Central memory CD8-positive, alpha-beta T cell (primary cell): Measurements from ENCODE around the gene GSTA4.
"Not testable (repeated sequence)": the region's sequence is repeated elsewhere in the genome, so short reads cannot be mapped to it uniquely, and the experiment has no call there.

Experiments
- ATAC-seq: fragments of 150-1000 bp; cut with Tn5 transposase; replicated peaks from 2 replicates; pipeline ENCODE4 v1.10.0; 2022; ENCODE audit warnings: mild to moderate bottlenecking, moderate FRiP score, moderate number of reproducible peaks; ENCODE audit not compliant: poor library complexity, severe bottlenecking; ENCODE audit errors: extremely low read depth
- DNase-seq, 2 donors: peaks; one replicate each; pipeline ENCODE4 v3.0.0; 2021; ENCODE audit warnings: low spot score in 2 of 2
- H3K27ac Mint-ChIP-seq: one replicate; pipeline ENCODE4 v1.8.0; 2022; ENCODE audit warnings: low read depth, mild to moderate bottlenecking, moderate library complexity, mixed read lengths
- H3K27me3 Mint-ChIP-seq: one replicate; pipeline ENCODE4 v1.8.0; 2022; ENCODE audit warnings: mixed read lengths
- H3K36me3 Mint-ChIP-seq: one replicate; pipeline ENCODE4 v1.8.0; 2022; ENCODE audit warnings: mild to moderate bottlenecking, moderate library complexity, mixed read lengths; ENCODE audit not compliant: insufficient read depth
- H3K4me1 Mint-ChIP-seq: one replicate; pipeline ENCODE4 v1.8.0; 2022; ENCODE audit warnings: mixed read lengths
- H3K4me3 Mint-ChIP-seq: one replicate; pipeline ENCODE4 v1.8.0; 2022; ENCODE audit warnings: mild to moderate bottlenecking, moderate library complexity, mixed read lengths
- H3K9me3 Mint-ChIP-seq: one replicate; pipeline ENCODE4 v1.8.0; 2022; ENCODE audit warnings: mixed read lengths

GSTA4 gene

DNA sequence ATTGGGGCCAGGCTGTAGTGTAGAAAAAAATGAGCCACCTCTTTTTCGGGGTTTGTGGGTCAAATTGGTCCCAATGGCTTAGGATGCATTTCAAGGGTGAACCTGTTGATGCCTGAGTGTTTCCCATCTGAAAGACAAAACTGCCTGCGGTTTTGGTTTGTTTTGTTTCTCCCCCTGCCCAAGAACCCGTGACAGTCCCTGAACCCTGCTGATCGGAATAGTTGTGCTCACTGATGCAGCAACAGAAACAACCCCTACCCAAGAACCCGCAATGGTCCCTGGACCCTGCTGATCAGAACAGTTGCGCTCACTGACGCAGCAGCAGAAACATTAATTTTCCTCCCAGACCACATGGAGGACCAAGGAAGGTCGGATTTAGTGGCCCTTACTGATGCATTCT is 34.9 kb downstream of the GSTA4 start:
- not testable (repeated sequence) for H3K4me3 Mint-ChIP-seq, H3K27ac Mint-ChIP-seq, H3K4me1 Mint-ChIP-seq, H3K36me3 Mint-ChIP-seq, ATAC-seq, H3K9me3 Mint-ChIP-seq, DNase-seq
- H3K27me3 Mint-ChIP-seq = peaks cover 25% of the 10 kb centered on the region

DNA sequence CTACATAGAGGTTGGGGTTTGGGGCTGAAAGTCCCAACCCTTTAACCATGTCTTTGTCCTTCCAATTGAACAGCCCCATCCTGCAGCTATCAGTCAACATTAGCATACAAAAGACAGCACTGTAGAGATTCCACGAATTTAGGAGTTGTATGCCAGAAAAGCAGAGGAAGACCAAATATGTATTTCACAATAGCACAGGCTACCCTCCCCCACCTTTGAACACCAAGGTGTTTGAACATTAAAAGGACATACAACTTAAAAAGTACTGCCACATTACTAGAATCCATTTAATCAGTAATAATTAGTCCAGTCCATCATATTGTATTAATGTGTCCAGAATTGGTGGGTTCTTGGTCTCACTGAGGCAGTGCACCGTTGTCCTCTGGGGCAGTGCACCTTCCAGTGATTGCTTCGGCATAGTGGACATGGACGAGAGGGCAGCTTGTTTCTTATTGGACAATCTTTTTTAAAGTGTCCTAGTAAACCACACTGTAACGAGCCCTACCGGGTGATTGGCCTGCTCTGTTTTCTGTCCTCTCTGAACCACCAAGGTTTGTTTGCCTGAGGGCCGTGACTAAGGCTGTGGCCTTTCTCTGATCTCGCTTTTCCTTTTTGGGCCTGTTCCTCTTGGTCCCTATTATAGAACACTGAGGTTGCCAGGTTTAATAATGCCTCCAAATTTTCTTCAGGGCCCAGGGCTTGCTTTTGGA is 36.4 kb downstream of the GSTA4 start:
- ATAC-seq (no peak), DNase-seq (no peak)
- Mint-ChIP-seq H3K4me3 (no peak overlapping the region), H3K27ac (no peak overlapping the region), H3K27me3 (peaks cover 25% of the 10 kb centered on the region), H3K4me1 (no peaks in the 10 kb centered on the region), H3K36me3 (no peaks in the 10 kb centered on the region), H3K9me3 (no peaks in the 10 kb centered on the region)

DNA sequence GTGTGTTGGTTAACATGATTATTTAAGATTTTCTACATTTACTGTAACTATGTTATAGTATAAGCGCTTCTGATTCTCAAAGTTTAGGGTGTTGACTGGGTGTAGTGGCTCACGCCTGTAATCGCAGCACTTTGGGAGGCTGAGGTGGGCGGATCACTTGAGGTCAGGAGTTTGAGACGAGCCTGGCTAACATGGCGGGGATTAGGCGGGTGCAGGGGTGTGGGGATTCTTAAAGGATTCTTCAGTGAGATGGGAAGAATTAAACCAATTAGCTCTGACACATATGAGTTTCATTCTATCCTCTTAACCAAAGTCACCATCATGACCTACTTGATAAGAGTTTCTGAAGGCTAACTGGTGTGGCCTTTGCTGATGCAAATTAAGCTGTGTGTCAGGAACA is 39.2 kb downstream of the GSTA4 start:
- no peaks in the 10 kb centered on the region for H3K4me1 Mint-ChIP-seq
- H3K36me3 Mint-ChIP-seq = no peaks in the 10 kb centered on the region
- H3K27me3 Mint-ChIP-seq = peaks cover 10% of the 10 kb centered on the region
- no peak overlapping the region for H3K4me3 Mint-ChIP-seq
- no peak for ATAC-seq
- no peak for DNase-seq
- H3K27ac Mint-ChIP-seq = no peak overlapping the region
- H3K9me3 Mint-ChIP-seq = no peaks in the 10 kb centered on the region

DNA sequence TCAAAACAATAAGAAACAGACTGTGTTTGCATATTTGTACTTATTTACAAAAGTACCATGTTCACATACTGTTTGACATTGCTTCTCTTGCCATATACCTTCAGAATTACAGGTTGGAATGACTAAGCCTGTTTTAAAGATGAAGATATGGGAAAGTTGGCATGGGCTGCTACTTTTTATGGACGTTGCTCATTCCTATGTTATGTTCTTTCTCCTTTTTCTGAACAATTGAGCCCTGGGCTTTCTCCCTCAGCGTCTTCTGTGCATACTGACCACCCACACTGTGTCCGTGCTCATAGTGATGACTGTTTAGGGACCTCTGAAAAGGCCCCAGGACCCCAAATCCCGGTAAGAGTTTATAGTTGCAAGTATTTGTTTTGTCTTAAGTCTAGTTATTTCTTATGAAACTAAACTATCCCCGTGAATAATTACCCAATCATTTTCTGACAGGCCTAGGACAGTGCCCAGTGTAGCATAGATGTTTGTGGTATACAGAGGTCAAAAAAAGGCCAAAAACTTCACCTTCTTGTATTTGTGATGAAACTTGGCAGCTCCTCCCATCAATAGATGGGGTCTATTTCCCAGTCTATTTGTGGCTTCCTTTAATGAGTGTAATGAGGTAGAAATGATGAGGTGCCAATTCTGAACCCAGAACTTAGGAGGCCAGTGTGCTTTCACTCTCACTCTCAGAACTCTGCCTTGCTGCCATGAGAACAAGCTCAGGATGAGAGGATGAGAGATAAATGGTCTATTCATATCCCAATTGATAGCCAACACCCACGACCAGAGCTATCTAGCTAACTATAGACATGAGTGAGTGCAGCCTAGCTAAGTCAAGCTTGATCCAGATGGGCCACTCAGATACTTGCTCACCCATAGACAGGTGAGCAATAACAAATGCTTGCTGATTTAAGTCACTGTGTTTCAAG is 40.9 kb downstream of the GSTA4 start:
- Mint-ChIP-seq H3K27ac (no peak overlapping the region), H3K4me1 (no peaks in the 10 kb centered on the region), H3K36me3 (no peaks in the 10 kb centered on the region), H3K27me3 (no peaks in the 10 kb centered on the region), H3K4me3 (no peak overlapping the region), H3K9me3 (no peaks in the 10 kb centered on the region)
- no peak for DNase-seq
- no peak for ATAC-seq

DNA sequence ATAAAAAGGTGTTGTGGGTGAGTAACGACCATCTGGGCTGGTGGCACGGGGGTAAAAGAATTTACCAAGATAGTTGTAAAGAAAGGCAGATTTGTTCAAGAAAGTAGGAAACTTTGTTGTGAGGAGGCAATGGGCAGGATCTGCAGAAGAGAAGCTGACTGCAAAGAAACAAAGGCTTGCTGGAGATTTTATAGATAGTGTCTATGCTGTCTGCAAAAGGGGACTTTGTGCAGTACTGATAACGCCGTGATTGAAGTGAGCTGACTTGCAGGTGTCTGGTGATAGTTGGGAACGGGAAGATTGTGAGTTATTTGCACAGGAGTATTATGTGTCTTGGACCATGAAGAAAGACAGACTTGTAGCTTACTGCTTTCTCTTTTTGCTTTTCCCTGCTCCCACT is 48.8 kb downstream of the GSTA4 start:
- no peaks in the 10 kb centered on the region for H3K9me3 Mint-ChIP-seq
- peaks cover 6% of the 10 kb centered on the region for H3K4me1 Mint-ChIP-seq
- no peak for ATAC-seq
- H3K4me3 Mint-ChIP-seq = no peak overlapping the region
- H3K36me3 Mint-ChIP-seq = no peaks in the 10 kb centered on the region
- DNase-seq = no peak
- no peak overlapping the region for H3K27ac Mint-ChIP-seq
- H3K27me3 Mint-ChIP-seq = peaks cover 48% of the 10 kb centered on the region

DNA sequence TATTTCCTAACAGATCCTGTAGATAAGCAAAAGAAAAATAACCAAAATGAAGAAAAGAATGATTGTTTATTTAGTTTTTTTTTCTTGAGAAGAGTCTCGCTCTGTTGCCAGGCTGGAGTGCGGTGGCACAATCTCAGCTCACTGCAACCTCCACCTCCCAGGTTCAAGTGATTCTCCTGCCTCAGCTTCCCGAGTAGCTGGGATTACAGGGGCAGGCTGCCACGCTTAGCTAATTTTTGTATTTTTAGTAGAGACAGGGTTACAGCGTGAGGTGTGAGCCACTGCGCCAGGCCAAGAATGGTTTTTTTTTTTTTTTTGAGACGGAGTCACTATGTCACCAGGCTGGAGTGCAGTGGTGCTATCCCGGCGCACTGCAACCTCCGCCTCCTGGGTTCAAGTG is 52.3 kb downstream of the GSTA4 start:
- not testable (repeated sequence) for H3K4me1 Mint-ChIP-seq, H3K36me3 Mint-ChIP-seq, ATAC-seq, H3K9me3 Mint-ChIP-seq, DNase-seq, H3K27ac Mint-ChIP-seq, H3K4me3 Mint-ChIP-seq
- peaks cover 48% of the 10 kb centered on the region for H3K27me3 Mint-ChIP-seq

DNA sequence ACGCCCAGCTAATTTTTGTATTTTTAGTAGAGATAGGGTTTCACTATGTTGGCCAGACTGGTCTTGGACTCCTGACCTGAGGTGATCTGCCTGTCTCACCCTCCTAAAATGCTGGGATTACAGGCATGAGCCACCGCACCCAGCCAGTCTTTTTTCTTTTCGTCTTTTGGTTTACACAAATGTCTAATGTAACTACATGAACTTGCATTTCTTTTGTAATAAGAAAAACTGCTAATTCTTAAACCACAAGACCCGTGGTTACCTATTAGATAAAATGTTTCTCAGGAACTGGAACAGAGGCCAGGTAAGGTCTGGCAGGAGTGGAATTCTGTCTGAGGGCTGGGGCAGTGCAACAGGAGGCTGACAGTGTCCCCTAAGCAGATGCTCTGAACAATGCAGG is 52.9 kb downstream of the GSTA4 start:
- H3K27ac Mint-ChIP-seq = no peak overlapping the region
- peaks cover 46% of the 10 kb centered on the region for H3K27me3 Mint-ChIP-seq
- H3K9me3 Mint-ChIP-seq = no peaks in the 10 kb centered on the region
- DNase-seq (no peak), ATAC-seq (no peak)
- H3K4me1 Mint-ChIP-seq = peaks cover 6% of the 10 kb centered on the region
- no peak overlapping the region for H3K4me3 Mint-ChIP-seq
- H3K36me3 Mint-ChIP-seq = no peaks in the 10 kb centered on the region

DNA sequence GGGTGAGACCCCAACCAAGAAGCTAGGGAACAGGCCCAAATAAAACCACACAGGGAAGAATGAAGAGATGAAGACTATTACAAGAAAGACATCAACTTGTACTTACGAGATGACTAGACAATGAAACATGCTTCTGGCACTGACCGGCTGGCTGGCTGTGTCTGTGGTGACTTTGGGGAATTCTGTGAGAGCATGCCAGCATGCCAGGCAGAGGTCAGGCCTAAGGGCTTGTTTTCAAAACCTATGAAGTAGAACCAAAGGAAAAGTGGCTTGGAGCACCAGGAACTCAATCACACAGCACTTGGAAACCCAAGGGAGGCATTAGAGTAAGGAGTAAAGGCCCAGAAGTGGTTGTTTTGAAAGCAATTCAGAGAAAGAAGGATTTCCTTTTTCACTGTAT is 57.2 kb downstream of the GSTA4 start:
- H3K4me1 Mint-ChIP-seq = no peaks in the 10 kb centered on the region
- H3K27ac Mint-ChIP-seq = no peak overlapping the region
- peaks cover 20% of the 10 kb centered on the region for H3K27me3 Mint-ChIP-seq
- DNase-seq (no peak), ATAC-seq (no peak)
- no peaks in the 10 kb centered on the region for H3K9me3 Mint-ChIP-seq
- no peak overlapping the region for H3K4me3 Mint-ChIP-seq
- no peaks in the 10 kb centered on the region for H3K36me3 Mint-ChIP-seq

DNA sequence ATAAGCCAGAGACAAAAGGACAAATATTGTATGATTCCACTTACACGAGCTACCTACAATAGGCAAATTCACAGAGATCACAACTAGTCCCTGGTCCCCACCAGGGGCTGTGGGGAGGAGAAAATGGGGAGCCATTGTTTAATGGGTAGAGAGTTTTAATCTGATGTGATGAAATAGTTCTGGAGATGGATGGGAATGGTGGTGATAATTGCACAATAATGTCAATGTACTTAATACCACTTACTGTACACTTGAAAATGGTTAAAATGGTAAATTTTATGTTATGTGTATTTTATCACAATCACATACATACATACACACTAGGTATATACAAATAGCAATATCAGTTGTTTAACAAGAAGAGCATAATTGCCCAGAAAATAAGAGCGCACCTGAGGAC is 61.3 kb downstream of the GSTA4 start:
- Mint-ChIP-seq H3K36me3 (no peaks in the 10 kb centered on the region), H3K27me3 (peaks cover 10% of the 10 kb centered on the region), H3K9me3 (no peaks in the 10 kb centered on the region), H3K4me1 (no peaks in the 10 kb centered on the region), H3K27ac (no peak overlapping the region), H3K4me3 (no peak overlapping the region)
- ATAC-seq (no peak), DNase-seq (no peak)

DNA sequence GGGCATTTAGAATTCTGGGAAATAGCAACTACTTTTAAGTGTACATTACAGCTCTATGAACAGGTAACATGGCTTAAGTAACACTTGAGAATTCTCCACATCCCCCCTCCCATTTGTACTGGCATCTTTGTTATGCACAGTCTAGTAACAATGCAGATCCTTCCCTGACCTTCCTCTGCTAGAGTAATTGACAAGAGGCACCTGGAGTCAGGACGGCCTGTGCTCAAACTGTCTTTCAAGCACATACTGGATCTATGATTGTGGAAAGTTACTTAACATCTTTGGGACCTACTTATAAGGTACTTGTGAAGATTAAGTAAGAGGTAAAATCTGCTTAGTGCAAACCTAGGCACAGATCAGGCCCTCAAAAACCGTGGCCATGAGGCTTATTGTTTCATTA is 63.7 kb downstream of the GSTA4 start:
- DNase-seq = no peak
- Mint-ChIP-seq H3K9me3 (no peaks in the 10 kb centered on the region), H3K36me3 (no peaks in the 10 kb centered on the region), H3K27me3 (peaks cover 23% of the 10 kb centered on the region), H3K4me1 (no peaks in the 10 kb centered on the region), H3K4me3 (no peak overlapping the region), H3K27ac (no peak overlapping the region)
- ATAC-seq = no peak

DNA sequence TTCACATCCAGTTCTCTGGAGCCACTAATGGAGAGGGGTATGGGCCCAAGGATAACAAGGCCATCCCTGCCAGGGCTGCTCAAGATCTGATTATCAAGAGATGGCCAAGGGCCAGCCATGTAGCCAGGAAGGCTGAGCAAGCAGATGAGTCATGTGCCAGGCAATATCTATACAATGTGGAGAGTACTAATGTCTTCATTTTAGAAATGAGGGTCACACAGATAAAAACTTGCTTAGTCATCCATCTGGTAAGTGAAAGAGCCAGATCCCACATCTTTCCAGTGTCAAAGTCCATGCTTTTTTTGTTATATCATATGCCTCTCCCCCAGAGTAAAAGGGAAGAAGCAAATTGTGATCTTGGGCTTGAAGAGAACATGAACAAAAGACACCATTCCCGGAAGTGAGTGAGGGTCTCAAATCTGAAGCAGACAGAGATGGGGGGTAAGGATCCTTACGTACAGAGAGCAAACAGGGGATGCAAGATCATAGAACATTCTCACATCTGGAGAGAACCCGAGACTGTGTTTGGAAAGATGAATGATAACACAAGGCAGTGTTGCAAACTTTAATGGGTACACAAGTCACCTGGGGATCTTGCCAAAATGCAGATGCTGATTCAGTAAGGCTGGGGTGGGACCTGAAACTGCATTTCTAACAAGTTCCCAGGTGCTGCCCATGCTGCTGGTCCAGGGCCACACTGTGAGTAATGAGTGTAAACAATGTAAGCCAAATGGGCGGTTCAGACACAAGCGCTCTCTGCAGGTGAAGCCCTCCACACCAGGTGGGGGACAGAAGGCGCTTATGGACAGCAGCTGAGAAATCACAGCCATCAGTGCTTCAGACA is 65.5 kb downstream of the GSTA4 start:
- Mint-ChIP-seq H3K4me1 (no peaks in the 10 kb centered on the region), H3K27ac (no peak overlapping the region), H3K4me3 (no peak overlapping the region), H3K9me3 (no peaks in the 10 kb centered on the region), H3K36me3 (no peaks in the 10 kb centered on the region), H3K27me3 (peaks cover 30% of the 10 kb centered on the region)
- DNase-seq (no peak), ATAC-seq (no peak)
